CD8-positive, alpha-beta memory T cell (primary cell): Measurements from ENCODE around the gene THOC3. TPM values are rescaled to one million over a fixed set of nuclear protein-coding genes. Genes with fewer than 3 reads are reported as not detected.
A peak's percentile ranks its signal among the peaks of the same experiment; 100 is the strongest.
"Not testable (repeated sequence)": the region's sequence is repeated elsewhere in the genome, so short reads cannot be mapped to it uniquely, and the experiment has no call there.

Source experiments
- CTCF ChIA-PET: fragments of 350-600 bp; sonication (Branson Sonifier 250); formaldehyde crosslinking; loops from one replicate; lab custom pipeline; 2021; ENCODE audit warnings: antibody characterized with exemption; lab: Charles Lee
- POLR2A ChIA-PET: fragments of 350-600 bp; sonication (Branson Sonifier 250); formaldehyde crosslinking; loops from one replicate; lab custom pipeline; 2021; ENCODE audit warnings: antibody characterized with exemption; lab: Charles Lee
- DNase-seq, 5 donors: peaks; one replicate each; pipeline versions ENCODE4 v3.0.0 to v3.0.0-alpha.2; 2020 to 2022; ENCODE audit warnings: mixed read lengths in 1 of 5
- H3K27ac ChIP-seq: one replicate; pipeline ENCODE4 v1.7.0; 2013; ENCODE audit warnings: low read depth, mild to moderate bottlenecking, low read length, moderate library complexity
- H3K27me3 ChIP-seq: 2 replicates; pipeline ENCODE4 v1.7.0; 2013; ENCODE audit warnings: low read length, mild to moderate bottlenecking; ENCODE audit not compliant: insufficient read depth, poor library complexity, severe bottlenecking
- H3K36me3 ChIP-seq: 2 replicates; pipeline ENCODE4 v1.7.0; 2013; ENCODE audit warnings: mild to moderate bottlenecking, low read length, moderate library complexity; ENCODE audit not compliant: insufficient read depth
- H3K4me1 ChIP-seq: 2 replicates; pipeline ENCODE4 v1.7.0; 2013; ENCODE audit warnings: mild to moderate bottlenecking, low read length, moderate library complexity; ENCODE audit not compliant: insufficient read depth
- H3K4me3 ChIP-seq: 2 replicates; pipeline ENCODE4 v1.7.0; 2013; ENCODE audit warnings: mild to moderate bottlenecking, low read length
- H3K9me3 ChIP-seq: 2 replicates; pipeline ENCODE4 v1.7.0; 2013; ENCODE audit warnings: mild to moderate bottlenecking, low read length
- H3K27ac Mint-ChIP-seq, 8 donors: one replicate each; pipeline ENCODE4 v1.8.0; 2020 to 2021; ENCODE audit warnings: mixed read lengths in 8 of 8, mild to moderate bottlenecking in 6 of 8, inconsistent platforms in 3 of 8, moderate library complexity in 3 of 8
- H3K27me3 Mint-ChIP-seq, 2 donors: one replicate each; pipeline ENCODE4 v1.8.0; 2020 to 2021; ENCODE audit warnings: mixed read lengths in 2 of 2, mild to moderate bottlenecking in 1 of 2, moderate library complexity in 1 of 2
- H3K36me3 Mint-ChIP-seq, 3 donors: one replicate each; pipeline ENCODE4 v1.8.0; 2020 to 2021; ENCODE audit warnings: mixed read lengths in 3 of 3, inconsistent platforms in 1 of 3, mild to moderate bottlenecking in 1 of 3
- H3K4me1 Mint-ChIP-seq, 3 donors: one replicate each; pipeline ENCODE4 v1.8.0; 2020 to 2021; ENCODE audit warnings: mixed read lengths in 3 of 3, inconsistent platforms in 1 of 3, mild to moderate bottlenecking in 1 of 3
- H3K4me3 Mint-ChIP-seq, 7 donors: one replicate each; pipeline ENCODE4 v1.8.0; 2020 to 2021; ENCODE audit warnings: mixed read lengths in 7 of 7, mild to moderate bottlenecking in 6 of 7, moderate library complexity in 4 of 7, inconsistent platforms in 2 of 7
- H3K9me3 Mint-ChIP-seq, 5 donors: one replicate each; pipeline ENCODE4 v1.8.0; 2020 to 2022; ENCODE audit warnings: mixed read lengths in 5 of 5, mild to moderate bottlenecking in 3 of 5, moderate library complexity in 2 of 5, inconsistent platforms in 1 of 5
- polyA plus RNA-seq: library from polyadenylated mRNA; unstranded; fragments of 300-500 nt; fragmentation: Illumina TruSeq; gene quantifications from one replicate; pipeline ENCODE4 v1.2.3, GENCODE V29; 2021
- total RNA-seq, 2 experiments: library from RNA; stranded (reverse); gene quantifications; one replicate each; pipeline ENCODE4 v1.2.3, GENCODE V29; 2021

The THOC3 gene
- total and polyA plus RNA-seq, 3 experiments from 2014 or later = 62.0 to 73.0 (median 63.5) TPM

DNA sequence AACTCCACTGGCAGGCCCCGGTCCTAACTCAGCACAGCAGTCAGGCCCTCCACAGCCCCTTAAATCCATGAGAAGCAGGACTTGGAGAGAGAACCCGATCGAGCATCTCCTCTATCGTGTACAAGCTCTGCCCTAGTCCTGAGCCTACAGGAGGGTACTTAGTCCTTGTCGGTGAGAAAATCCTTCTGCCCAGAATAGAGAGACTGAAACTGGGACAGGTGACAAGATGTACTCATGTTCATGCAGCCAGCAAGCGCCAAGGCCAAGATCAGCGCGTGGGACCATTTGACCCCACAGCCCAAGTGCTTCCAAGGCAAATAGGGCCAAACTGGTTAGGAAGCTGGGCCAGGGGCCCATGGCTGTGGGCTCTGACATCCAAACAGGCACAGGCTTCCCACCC, 15.3 kb downstream of the THOC3 start:
- CTCF ChIA-PET, H3K9me3 ChIP-seq, DNase-seq, H3K36me3 Mint-ChIP-seq, H3K36me3 ChIP-seq, H3K4me3 Mint-ChIP-seq, H3K4me3 ChIP-seq, H3K27ac ChIP-seq, H3K27ac Mint-ChIP-seq, H3K9me3 Mint-ChIP-seq, POLR2A ChIA-PET, H3K4me1 ChIP-seq, H3K27me3 Mint-ChIP-seq, H3K4me1 Mint-ChIP-seq, H3K27me3 ChIP-seq: not testable (repeated sequence)

DNA sequence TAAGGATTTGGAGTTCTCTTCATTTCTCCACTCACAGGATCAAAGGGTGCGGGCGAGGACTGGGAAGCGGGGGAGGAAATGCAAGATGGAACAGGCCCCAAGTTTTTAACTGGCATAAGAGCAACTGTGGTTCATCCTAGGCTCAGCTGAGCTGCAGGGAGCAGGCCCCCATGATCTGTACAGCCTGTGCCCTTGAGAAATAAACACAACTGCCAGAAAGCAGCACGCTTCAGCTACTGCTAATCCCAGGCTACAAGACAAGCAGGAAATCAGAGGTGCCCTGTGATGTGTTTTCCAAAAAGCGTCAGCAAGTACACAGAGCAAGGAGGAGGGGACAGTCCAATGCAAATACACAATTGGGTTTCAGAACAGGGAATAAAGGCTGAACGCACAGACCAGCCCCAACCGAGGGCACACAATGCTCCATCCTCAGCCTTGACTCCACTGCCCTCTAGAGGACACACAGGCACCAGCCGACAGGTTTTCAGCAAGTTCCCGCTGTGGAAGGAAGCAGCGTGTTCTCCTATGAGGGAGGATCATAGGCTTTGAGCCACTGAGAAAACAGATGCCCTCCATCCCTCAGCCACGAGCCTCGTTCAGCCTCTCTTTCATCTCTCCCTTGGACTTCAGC, 16.7 kb downstream of the THOC3 start:
- H3K4me3 ChIP-seq, H3K9me3 ChIP-seq, H3K4me1 Mint-ChIP-seq, CTCF ChIA-PET, H3K36me3 ChIP-seq, POLR2A ChIA-PET, H3K36me3 Mint-ChIP-seq, H3K27ac Mint-ChIP-seq, H3K27me3 Mint-ChIP-seq, H3K4me3 Mint-ChIP-seq, H3K4me1 ChIP-seq, H3K9me3 Mint-ChIP-seq, H3K27ac ChIP-seq, H3K27me3 ChIP-seq, DNase-seq: not testable (repeated sequence)

DNA sequence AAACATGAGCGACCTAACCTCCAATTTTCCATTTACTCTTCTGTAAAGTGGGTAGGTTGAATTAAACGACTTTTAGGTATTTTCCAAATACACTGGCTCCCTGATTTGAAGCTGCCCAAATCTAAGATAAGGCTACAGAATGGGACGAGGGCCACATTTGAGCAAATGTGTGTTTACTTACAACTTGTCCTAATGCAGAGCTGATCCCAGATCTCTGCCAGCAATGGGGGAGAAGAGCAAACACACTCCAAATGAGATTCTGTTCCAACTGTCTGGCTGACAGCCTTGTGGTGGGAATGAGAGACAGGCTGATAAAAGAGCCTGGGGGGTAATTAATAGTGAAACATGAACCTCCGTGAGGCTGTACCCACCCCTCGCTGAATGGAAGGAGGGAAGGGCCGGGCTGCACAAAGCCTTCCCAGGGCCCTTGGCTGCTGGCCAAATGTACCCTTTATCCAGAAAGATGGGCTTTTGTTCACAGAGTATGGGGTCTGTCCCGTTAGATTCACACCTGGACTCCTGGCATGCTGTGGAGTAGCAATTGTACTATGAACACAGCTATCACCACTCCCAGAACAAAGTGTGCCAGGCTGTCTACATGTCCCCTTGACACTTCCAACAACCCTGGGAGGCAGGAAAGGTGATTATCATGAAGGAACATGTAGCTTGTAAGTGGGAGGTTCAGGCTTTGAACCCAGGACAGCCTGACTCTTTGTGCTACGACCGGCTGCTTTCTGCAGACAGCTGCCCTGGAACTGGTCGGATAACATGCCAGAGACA, 19.6 kb downstream of the THOC3 start:
- H3K4me1 ChIP-seq, H3K9me3 Mint-ChIP-seq, H3K4me1 Mint-ChIP-seq, H3K4me3 Mint-ChIP-seq, POLR2A ChIA-PET, DNase-seq, H3K4me3 ChIP-seq, H3K27ac ChIP-seq, H3K27me3 ChIP-seq, H3K27me3 Mint-ChIP-seq, H3K36me3 ChIP-seq, H3K9me3 ChIP-seq, CTCF ChIA-PET, H3K36me3 Mint-ChIP-seq, H3K27ac Mint-ChIP-seq: not testable (repeated sequence)

DNA sequence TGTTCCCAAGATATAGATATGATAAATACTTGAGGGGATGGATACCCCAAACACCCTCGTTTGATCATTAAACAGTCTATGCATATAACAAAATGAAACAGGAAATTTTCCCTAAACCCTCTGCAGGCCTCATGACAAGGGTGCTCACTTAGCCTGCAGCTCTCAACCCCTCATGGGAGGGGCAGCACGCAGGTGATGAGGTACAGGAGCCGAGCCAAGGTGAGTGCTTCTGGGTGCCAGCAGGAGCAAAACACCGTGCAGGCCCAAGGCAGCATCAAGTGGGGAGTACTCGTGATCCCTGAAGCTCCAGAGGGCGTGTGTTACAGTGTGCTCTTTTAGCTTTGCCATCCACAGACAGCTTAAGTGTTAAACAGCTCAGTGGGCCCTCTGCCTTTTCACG, 24.9 kb downstream of the THOC3 start:
- H3K36me3 ChIP-seq, H3K4me3 Mint-ChIP-seq, POLR2A ChIA-PET, DNase-seq, CTCF ChIA-PET, H3K9me3 ChIP-seq, H3K4me1 Mint-ChIP-seq, H3K9me3 Mint-ChIP-seq, H3K4me1 ChIP-seq, H3K27me3 ChIP-seq, H3K4me3 ChIP-seq, H3K27me3 Mint-ChIP-seq, H3K27ac Mint-ChIP-seq, H3K27ac ChIP-seq: not testable (repeated sequence)
- H3K36me3 Mint-ChIP-seq = peaks cover 5 to 21% (median 5%) of the 10 kb centered on the region in 3 donors

DNA sequence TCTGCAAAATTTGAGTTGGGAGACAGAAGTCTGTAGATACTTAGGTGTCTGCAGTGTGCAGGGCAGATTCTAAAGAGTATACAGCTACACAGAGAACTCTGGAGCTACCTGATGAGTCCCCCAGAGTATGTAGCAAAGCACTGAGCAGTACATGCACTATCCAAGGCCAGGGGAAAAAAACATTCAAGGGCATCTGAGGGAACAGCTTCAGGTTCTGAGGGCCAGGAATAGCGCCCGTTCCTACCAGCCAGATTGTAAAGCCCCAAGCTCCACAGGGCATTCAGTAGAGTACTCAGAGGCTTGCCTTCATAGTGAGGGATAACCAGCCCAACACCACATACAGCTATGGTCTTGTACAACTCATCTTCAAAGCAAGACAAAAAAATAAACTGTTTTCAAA, 27.5 kb downstream of the THOC3 start:
- H3K4me1 ChIP-seq, H3K36me3 ChIP-seq, H3K9me3 Mint-ChIP-seq, DNase-seq, CTCF ChIA-PET, H3K27me3 ChIP-seq, H3K27me3 Mint-ChIP-seq, H3K4me3 Mint-ChIP-seq, H3K27ac ChIP-seq, H3K27ac Mint-ChIP-seq, H3K9me3 ChIP-seq, POLR2A ChIA-PET, H3K4me1 Mint-ChIP-seq, H3K4me3 ChIP-seq: not testable (repeated sequence)
- peaks cover 5 to 23% (median 7%) of the 10 kb centered on the region in 3 donors for H3K36me3 Mint-ChIP-seq

DNA sequence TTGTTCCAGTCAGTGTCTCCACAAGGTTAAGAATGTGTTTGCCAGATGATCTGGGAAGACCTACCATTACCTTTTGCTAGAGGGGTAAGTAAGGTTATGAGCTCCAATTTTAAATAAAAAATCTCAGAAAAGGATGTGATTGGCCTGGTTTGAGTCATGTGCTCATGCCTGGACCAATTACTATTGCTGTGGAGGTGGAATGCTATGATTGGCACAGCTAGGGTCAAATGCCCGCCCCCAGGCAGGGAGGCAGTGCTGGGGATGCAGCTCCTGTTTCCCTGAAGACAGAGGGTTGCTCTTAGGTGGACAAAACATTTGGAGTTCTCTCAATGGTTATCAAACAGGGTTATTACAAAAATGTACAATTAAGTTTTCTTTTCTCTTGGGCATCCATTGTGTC, 29.6 kb downstream of the THOC3 start:
- CTCF ChIA-PET, H3K36me3 ChIP-seq, H3K27me3 Mint-ChIP-seq, DNase-seq, H3K27ac ChIP-seq, H3K4me3 Mint-ChIP-seq, H3K9me3 Mint-ChIP-seq, H3K4me1 Mint-ChIP-seq, H3K9me3 ChIP-seq, H3K4me1 ChIP-seq, H3K27me3 ChIP-seq, H3K4me3 ChIP-seq: not testable (repeated sequence)
- Mint-ChIP-seq H3K36me3 (peaks cover 5 to 27% (median 13%) of the 10 kb centered on the region in 3 donors), H3K27ac (peak overlapping the region in 1 of 8 donors; percentile 41)
- POLR2A ChIA-PET = interaction anchor here (0.7 kb wide), 1 partner anchor 1639 kb away, joined by 3 read pairs; no protein-coding TSS in a partner anchor

DNA sequence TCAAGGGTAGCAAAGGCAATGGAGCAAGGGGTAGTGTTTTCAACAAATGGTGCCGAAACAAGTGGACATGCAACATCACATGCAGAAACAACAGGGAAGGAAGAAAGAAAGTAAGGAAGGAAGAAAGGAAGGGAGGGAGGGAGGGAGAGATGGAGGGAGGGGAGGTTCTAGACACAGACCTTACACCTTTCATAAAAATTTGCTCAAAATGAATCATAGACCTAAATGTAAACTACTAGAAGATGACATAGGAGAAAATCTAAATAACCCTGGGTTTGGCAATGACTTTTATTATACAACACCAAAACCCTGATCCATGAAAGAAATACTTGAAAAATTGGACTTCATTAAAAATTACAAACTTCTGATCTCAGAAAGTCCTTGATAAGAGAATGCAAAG, 39.4 kb downstream of the THOC3 start:
- POLR2A ChIA-PET = not testable (repeated sequence)

DNA sequence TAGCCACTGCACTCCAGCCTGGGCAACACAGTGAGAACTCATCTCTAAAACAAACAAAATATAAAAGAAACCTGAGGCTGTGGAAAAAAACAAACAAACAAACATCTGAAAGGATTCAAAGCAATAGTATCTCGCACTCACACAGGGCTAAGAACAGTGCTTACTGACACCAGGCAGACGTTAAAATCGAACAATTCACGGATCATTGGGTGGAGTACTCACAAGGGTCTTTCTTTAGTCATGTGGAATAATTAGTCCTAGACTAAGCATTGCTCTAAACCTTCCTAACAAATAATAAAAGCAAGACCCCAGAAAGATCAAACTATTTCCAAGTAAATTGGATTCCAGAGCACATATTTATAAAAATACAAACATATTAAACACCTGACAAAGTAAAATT, 43.0 kb downstream of the THOC3 start:
- H3K4me1 Mint-ChIP-seq, DNase-seq, H3K9me3 Mint-ChIP-seq, H3K9me3 ChIP-seq, H3K4me3 ChIP-seq, H3K27ac ChIP-seq, H3K4me1 ChIP-seq, H3K36me3 ChIP-seq, H3K4me3 Mint-ChIP-seq, H3K27ac Mint-ChIP-seq, CTCF ChIA-PET, H3K27me3 Mint-ChIP-seq, POLR2A ChIA-PET, H3K27me3 ChIP-seq: not testable (repeated sequence)
- peaks cover 7 to 31% (median 29%) of the 10 kb centered on the region in 3 donors for H3K36me3 Mint-ChIP-seq

More for the DNA sequence above, 39.4 kb downstream of the THOC3 start:
- H3K27me3 ChIP-seq, H3K27ac Mint-ChIP-seq, H3K36me3 ChIP-seq, CTCF ChIA-PET, H3K4me3 ChIP-seq, H3K9me3 Mint-ChIP-seq, H3K9me3 ChIP-seq, DNase-seq, H3K27me3 Mint-ChIP-seq, H3K4me1 Mint-ChIP-seq, H3K4me1 ChIP-seq, H3K27ac ChIP-seq, H3K4me3 Mint-ChIP-seq: not testable (repeated sequence)
- H3K36me3 Mint-ChIP-seq = peaks cover 3 to 16% (median 15%) of the 10 kb centered on the region in 3 donors
